ENCODE measurements around the gene PMEPA1.
A peak's percentile ranks its signal among the peaks of the same experiment; 100 is the strongest.

PMEPA1 gene

GRCh38 chr20:57711311-57711712 lies 1.5 kb upstream of the PMEPA1 start:
- no peak for DNase-seq

DNA sequence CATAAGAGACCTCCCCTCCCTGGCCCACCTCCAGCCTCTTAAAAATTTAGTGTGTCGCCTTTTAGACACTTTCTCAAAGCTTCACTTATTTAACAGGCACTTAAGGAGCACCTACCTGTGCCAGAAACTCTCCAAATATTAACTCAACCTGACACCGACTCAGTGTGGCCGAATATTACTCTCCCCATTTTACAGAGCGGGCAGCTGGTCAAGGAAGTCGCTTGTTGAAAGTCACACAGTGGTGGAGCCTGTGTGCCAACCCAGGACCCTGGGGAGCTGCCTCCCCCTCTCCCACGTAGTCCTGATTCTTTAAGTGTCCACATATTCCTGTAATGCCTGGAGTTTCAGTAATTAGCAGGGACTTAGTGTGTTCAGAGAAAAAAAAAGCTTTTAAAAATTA lies 1.0 kb upstream of the PMEPA1 start:
- no peak for DNase-seq

DNA sequence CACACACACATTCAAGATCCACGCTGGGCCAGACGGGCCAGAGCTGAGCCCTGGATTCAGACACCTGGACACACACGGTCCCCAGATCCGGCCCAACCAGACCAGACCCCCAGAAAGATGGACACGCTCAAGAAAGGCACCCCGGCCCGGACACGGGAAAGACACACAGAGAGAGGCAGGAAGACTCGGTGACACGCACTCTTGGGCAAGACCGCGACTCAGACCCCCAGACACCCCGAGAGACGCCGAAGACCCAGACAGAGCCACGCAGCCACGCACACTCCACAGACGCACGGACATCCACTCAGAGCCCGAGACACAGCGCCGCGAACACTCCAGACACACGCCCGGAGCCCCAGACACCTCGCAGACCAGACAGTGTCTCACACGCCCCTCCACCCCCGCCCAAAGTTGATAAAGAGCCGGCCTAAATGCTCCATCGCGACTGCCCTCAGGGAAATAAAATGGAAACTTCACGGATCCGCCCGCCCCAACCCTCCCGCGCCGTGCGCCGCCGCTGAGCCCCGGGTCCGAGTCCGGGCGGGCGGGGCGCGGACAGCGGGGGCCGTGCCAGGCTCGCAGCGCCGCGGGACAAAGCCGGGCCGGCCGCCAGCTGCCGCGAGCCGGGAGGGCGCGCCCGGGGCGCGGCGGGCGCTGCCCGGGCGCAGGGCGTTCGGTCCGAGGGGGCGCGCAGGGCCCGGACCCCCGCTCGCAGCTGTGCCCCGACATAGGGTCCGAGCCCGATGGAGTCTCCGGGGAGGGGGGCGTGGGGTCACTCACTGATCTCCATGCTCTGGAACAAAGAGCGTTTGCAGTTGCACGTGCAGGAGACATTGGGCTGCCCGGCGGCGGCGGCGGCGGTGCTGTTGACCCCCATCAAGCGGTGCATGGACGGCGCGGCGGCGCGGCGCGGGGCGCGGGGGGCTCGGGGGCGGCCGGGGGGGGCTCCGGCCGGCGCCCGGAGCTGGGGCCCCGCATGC lies 831 bp downstream of the PMEPA1 start:
- DNase-seq = no peak

- DNase-seq = no peak
Measured at GRCh38 chr20:57707849-57708693, 1.7 kb downstream of the PMEPA1 start.

DNA sequence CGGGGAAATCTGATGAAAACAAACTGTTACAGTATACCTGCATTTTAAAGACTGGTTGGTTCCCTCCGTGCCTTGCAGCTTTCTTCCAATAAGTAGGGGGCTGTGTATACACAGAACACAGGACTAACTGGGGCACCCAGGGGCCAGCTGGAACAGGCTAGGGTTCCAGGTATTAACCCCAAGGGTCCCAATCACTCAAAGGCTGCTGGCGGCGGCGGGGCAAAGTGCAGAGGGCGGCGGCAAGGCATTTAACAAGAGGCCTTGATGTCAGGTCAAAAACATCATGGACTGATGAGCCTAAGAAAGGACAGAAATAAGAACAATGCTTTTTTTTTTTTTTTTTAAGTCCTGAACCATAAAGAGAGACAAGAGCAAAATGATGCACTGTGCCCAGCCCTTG lies 2.5 kb downstream of the PMEPA1 start:
- DNase-seq = no peak

GRCh38 chr20:57705127-57705899 lies 4.5 kb downstream of the PMEPA1 start:
- DNase-seq = no peak

- no peak for DNase-seq
Measured at GRCh38 chr20:57704245-57704644, 5.6 kb downstream of the PMEPA1 start.

- no peak for DNase-seq
Measured at GRCh38 chr20:57703013-57703412, 6.8 kb downstream of the PMEPA1 start.

GRCh38 chr20:57702521-57702920 lies 7.3 kb downstream of the PMEPA1 start:
- DNase-seq = no peak

DNA sequence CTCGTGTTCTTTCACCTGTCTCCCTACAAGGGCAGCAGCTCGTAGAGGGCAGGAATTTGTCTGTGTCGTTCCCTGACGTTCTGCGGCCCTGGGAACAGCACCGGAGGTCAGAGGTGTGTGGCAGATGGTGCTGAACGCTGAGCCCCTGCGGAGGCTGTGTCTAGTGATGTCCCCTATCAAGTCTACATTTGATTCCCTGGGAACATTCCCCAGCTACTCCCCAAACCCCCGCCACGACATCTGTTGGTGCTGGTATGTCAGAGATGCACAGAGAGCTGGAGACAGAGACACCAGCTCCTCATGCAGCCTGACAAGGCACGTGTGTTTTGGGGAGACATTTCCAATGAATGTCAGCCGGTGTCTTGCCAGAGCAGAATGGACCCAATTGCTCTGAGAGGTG lies 7.7 kb downstream of the PMEPA1 start:
- no peak for DNase-seq

DNA sequence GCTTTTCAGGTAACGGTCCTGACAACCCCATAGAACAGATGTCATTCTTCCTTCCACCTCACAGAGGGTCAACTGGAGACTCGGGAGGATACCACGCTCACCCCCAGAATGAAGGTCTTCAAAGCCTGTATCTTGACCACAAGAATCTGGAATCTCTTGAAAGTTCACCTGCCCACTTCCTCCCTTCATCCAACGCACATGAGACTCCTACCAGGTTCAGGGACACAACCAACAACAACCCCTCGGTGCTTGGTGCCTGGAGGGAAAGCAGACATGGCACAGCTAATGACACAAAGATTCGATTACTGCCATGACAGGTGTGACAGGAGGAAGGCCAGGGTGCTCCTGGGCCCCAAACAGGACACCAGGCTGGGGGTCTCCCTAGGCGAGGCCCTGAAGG lies 8.2 kb downstream of the PMEPA1 start:
- DNase-seq = no peak

GRCh38 chr20:57701090-57701489 lies 8.7 kb downstream of the PMEPA1 start:
- no peak for DNase-seq

GRCh38 chr20:57699395-57699794 lies 10.4 kb downstream of the PMEPA1 start:
- DNase-seq = no peak

DNA sequence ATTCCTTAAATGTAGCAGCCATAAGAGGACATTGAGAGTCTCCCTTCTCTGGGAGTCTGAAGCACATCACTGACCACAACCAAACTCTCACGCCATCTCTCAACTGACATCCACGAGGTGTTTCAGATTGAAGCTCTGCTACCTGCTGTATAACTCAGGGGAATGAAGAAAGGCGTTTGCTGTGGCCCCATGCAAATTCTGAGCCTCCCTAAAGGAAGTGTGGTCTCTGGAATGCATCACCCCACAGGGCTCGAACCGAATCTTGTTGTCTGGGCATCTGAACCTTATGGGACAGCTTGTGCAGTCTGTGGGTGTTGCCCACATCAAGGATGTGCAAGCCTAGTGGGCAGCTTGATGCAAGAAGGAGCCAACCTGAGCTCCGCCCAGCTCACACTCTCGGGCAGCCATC lies 10.9 kb downstream of the PMEPA1 start:
- DNase-seq = peak; percentile 26

DNA sequence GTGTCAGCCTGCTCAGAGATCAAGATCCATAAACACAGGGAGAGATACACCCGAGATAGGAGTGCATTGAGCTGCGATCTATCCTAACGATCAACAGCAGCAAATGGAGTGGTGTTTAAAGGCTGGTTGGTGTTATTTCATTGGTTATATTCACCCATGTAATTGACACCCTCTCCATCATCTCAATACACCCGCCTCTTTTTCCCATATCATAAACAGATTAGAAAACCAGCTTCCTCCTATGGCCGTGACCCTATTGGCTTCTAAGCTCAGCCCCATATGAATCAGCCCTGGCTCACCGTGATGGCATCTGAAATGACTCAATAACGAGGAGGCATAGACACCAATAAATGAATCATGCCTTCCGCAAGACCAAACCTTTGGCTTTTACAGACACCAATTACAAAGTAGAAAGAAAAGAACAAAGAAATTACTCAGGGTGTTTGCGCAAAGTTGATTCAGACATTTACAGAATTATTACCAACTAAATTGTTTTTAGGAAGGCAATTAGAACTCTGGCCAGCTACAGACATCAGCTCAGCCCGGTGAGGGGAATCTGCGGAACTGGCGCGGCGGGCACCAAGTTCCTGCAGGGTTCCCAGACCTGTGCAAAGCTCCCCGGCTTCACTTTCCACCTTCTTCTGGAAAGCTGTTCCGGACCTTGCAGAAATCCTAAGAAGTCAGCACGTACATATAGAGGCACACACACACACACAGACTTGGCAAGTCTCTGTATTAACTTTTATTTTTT lies 11.5 kb downstream of the PMEPA1 start:
- peak; percentile 98 for DNase-seq

- no peak for DNase-seq
Measured at GRCh38 chr20:57697543-57697942, 12.3 kb downstream of the PMEPA1 start.

DNA sequence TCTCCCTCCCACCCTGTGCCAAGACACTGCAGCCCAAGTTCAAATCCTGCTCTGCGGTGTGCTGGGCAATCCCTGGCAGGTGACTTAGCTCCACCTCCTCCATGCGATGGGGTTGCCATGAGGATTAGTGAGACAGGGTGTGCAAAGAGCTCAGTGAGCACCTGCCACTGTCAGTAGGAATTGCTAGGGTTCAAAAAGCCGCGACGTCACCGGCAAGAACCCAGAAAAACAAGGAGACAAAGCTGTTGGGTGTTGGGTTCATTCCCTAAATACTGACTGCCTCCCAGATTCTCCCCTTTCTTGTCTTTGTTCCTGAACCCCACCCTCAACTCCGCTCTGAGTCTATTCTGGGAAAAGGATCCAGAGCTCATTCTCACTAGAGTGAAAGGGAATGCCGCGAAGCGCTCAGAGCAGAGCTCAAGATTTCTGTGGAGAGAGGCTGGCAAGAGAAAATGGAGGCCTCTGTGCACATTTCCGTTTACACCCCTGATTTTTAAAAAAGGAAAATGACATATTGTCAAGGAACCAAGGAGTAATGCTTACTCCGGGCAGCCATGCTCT lies 13.3 kb downstream of the PMEPA1 start:
- DNase-seq = no peak

DNA sequence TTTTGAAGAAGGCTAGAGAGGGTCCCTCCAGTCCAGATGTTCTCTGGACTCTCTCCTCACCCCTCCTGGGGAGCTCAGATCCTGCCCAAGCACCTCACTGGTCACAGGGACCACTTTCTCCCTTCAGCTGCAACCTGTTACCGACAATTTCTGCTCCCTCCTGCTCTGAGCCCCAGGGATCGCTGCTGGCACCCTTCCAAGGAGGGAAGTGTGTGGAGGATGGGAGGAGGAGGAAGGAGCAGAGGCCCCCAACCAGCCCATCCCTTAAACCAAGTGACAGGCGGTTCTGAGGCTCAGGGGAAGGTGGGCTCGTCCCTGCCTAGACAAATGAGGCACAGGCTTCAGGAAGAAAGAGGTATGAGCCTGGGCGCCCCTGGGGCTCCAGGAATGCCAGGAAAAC lies 13.9 kb downstream of the PMEPA1 start:
- DNase-seq = no peak

DNA sequence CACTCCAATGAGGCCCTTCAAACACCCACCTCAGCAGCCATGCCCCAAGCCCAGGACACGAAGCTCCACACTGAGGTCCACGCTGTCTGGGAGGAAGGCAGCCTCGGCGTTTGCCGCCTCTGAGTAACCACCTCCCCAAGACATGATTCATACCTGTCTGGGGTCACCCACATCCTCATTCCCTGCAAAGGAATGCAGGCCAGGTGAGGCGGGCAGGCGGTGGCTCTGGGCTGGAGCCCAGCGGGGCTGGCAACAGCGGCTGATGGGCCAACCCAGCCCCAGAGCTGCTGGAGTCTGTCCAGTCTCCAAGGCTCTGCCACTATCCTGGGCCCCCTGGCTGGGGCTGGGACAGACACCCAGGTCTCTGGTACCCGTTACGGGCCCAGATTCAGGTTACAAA lies 14.8 kb downstream of the PMEPA1 start:
- DNase-seq = no peak

- DNase-seq = no peak
Measured at GRCh38 chr20:57694481-57694880, 15.3 kb downstream of the PMEPA1 start.

- DNase-seq = no peak
Measured at GRCh38 chr20:57693670-57694329, 16.0 kb downstream of the PMEPA1 start.
